DND-41 (cell line): ENCODE results near the gene POLR3G.

Experiments
- ATAC-seq: fragments of 200-7000 bp; cut with Tn5 transposase; 3 replicates; pipeline ENCODE4 v1.9.1; 2021; ENCODE audit warnings: low read depth; ENCODE audit not compliant: insufficient read depth
- DNase-seq: peaks from one replicate; pipeline ENCODE4 v3.0.0-alpha.2; 2020
- H2AFZ ChIP-seq: 2 replicates; pipeline ENCODE4 v1.6.0; 2012; ENCODE audit warnings: low read depth, low read length
- H3K27ac ChIP-seq: 2 replicates; pipeline ENCODE4 v1.5.1; 2012; ENCODE audit warnings: low read length, inconsistent platforms
- H3K27me3 ChIP-seq: fragments of 200-600 bp; sonication (generic); 2 replicates; pipeline ENCODE4 v1.6.0; 2012; ENCODE audit warnings: low read length, mild to moderate bottlenecking, inconsistent platforms; ENCODE audit not compliant: insufficient read depth, poor library complexity
- H3K36me3 ChIP-seq: 2 replicates; pipeline ENCODE4 v1.5.1; 2012; ENCODE audit warnings: low read length, inconsistent platforms; ENCODE audit not compliant: insufficient read depth
- H3K4me1 ChIP-seq: 2 replicates; pipeline ENCODE4 v1.5.1; 2012; ENCODE audit warnings: mild to moderate bottlenecking, low read length; ENCODE audit not compliant: insufficient read depth
- H3K4me2 ChIP-seq: 2 replicates; pipeline ENCODE4 v1.6.0; 2012; ENCODE audit warnings: mild to moderate bottlenecking, moderate library complexity, low read length, inconsistent platforms; ENCODE audit not compliant: insufficient read depth
- H3K4me3 ChIP-seq, 2 experiments: fragments of 200-600 bp in 1 of 2; shearing (Covaris generic) in 1 of 2; 2 replicates each; pipeline ENCODE4 v1.5.1; 2012 to 2016; ENCODE audit warnings: inconsistent platforms in 2 of 2, low read length in 2 of 2, mild to moderate bottlenecking in 2 of 2, low read depth in 1 of 2, moderate library complexity in 1 of 2
- H3K79me2 ChIP-seq: 2 replicates; pipeline ENCODE4 v1.6.0; 2012; ENCODE audit warnings: low read length, inconsistent platforms; ENCODE audit not compliant: insufficient read depth
- H3K9ac ChIP-seq: 2 replicates; pipeline ENCODE4 v1.6.0; 2012; ENCODE audit warnings: low read depth, mild to moderate bottlenecking, inconsistent platforms, low read length, moderate library complexity
- H3K9me3 ChIP-seq: 2 replicates; pipeline ENCODE4 v1.5.1; 2012; ENCODE audit warnings: low read length, moderate library complexity, mild to moderate bottlenecking, inconsistent platforms; ENCODE audit not compliant: insufficient read depth, severe bottlenecking
- H4K20me1 ChIP-seq: 2 replicates; pipeline ENCODE4 v1.6.0; 2012; ENCODE audit warnings: low read length; ENCODE audit not compliant: insufficient read depth
- CTCF ChIP-seq: IDR thresholded peaks from 2 replicates; pipeline ENCODE4 v1.5.1; 2012; ENCODE audit warnings: borderline replicate concordance, low read length, moderate library complexity, mild to moderate bottlenecking; ENCODE audit not compliant: poor library complexity, severe bottlenecking; ENCODE audit errors: extremely low read depth
- EZH2 ChIP-seq: IDR thresholded peaks from 3 replicates; pipeline ENCODE4 v1.6.1; 2012; ENCODE audit warnings: borderline replicate concordance, low read depth, mild to moderate bottlenecking, moderate library complexity, low read length, inconsistent platforms; ENCODE audit not compliant: severe bottlenecking

The POLR3G gene

GRCh38 chr5:90558344-90559192 is 83.9 kb downstream of the POLR3G start, which contains the start of gene ADGRV1:
TSS of gene ADGRV1 (plus strand) at chr5:90558797. CDS start at chr5:90558896, 99 bp downstream.
- no peak within 1 kb of the TSS for H3K9ac ChIP-seq
- H3K9me3 ChIP-seq: no peaks in the 10 kb centered on the region
- DNase-seq (no peak), ATAC-seq (no peak)
- H3K79me2 ChIP-seq: no peaks in the 10 kb centered on the region
- no peak within 1 kb of the TSS for H3K4me2 ChIP-seq
- no peak within 1 kb of the TSS for H3K4me3 ChIP-seq
- no peaks in the 10 kb centered on the region for H3K36me3 ChIP-seq
- H3K4me1 ChIP-seq: no peaks in the 10 kb centered on the region
- TF ChIP-seq CTCF: no peak
- no peak for TF ChIP-seq EZH2
- H2AFZ ChIP-seq: no peak within 1 kb of the TSS
- no peaks in the 10 kb centered on the region for H4K20me1 ChIP-seq
- no peak within 1 kb of the TSS for H3K27ac ChIP-seq
- peaks cover 6% of the 10 kb centered on the region for H3K27me3 ChIP-seq

GRCh38 chr5:90560771-90561170 is 86.1 kb downstream of the POLR3G start:
- Histone ChIP-seq H3K4me1 (no peaks in the 10 kb centered on the region), H3K9me3 (no peaks in the 10 kb centered on the region), H3K27ac (no peak overlapping the region), H4K20me1 (no peaks in the 10 kb centered on the region), H3K27me3 (peaks cover 6% of the 10 kb centered on the region), H3K4me3 (no peak overlapping the region), H3K36me3 (no peaks in the 10 kb centered on the region), H3K4me2 (no peak overlapping the region), H2AFZ (no peak overlapping the region), H3K79me2 (no peaks in the 10 kb centered on the region), H3K9ac (no peak overlapping the region)
- TF ChIP-seq EZH2 (no peak), CTCF (no peak)
- DNase-seq (no peak), ATAC-seq (no peak)

- peaks cover 6% of the 10 kb centered on the region for H3K27me3 ChIP-seq
- no peaks in the 10 kb centered on the region for H3K79me2 ChIP-seq
- no peaks in the 10 kb centered on the region for H3K9me3 ChIP-seq
- H2AFZ ChIP-seq: no peak overlapping the region
- H3K4me3 ChIP-seq: no peak overlapping the region
- no peak for TF ChIP-seq EZH2
- no peak for TF ChIP-seq CTCF
- H3K27ac ChIP-seq: no peak overlapping the region
- no peaks in the 10 kb centered on the region for H3K4me1 ChIP-seq
- DNase-seq (no peak), ATAC-seq (no peak)
- no peaks in the 10 kb centered on the region for H3K36me3 ChIP-seq
- no peak overlapping the region for H3K9ac ChIP-seq
- H3K4me2 ChIP-seq: no peak overlapping the region
- no peaks in the 10 kb centered on the region for H4K20me1 ChIP-seq
These were observed 87.1 kb downstream of the POLR3G start for GRCh38 chr5:90561766-90562165.

GRCh38 chr5:90562341-90562740 is 87.7 kb downstream of the POLR3G start:
- ATAC-seq: no peak
- H3K9ac ChIP-seq: no peak overlapping the region

More at GRCh38 chr5:90562341-90562740, 87.7 kb downstream of the POLR3G start:
- Histone ChIP-seq H2AFZ (no peak overlapping the region), H3K27me3 (peaks cover 6% of the 10 kb centered on the region), H3K4me1 (no peaks in the 10 kb centered on the region), H3K27ac (no peak overlapping the region), H4K20me1 (no peaks in the 10 kb centered on the region), H3K79me2 (no peaks in the 10 kb centered on the region), H3K4me3 (no peak overlapping the region), H3K36me3 (no peaks in the 10 kb centered on the region), H3K9me3 (no peaks in the 10 kb centered on the region), H3K4me2 (no peak overlapping the region)
- no peak for TF ChIP-seq CTCF
- no peak for TF ChIP-seq EZH2
- DNase-seq: no peak
